Glomerular endothelial cell (primary cell): Measurements from ENCODE around the gene BPI. TPM values are rescaled to one million over a fixed set of nuclear protein-coding genes. Genes with fewer than 3 reads are reported as not detected.
"Not testable (repeated sequence)": the region's sequence is repeated elsewhere in the genome, so short reads cannot be mapped to it uniquely, and the experiment has no call there.

Experiments used
- DNase-seq: peaks from one replicate; pipeline ENCODE4 v3.0.0-alpha.2; 2011; ENCODE audit warnings: low read depth, low spot score; ENCODE audit errors: extremely low read depth
- total RNA-seq: library from RNA; depleted of rRNA; stranded (reverse); fragments of >200 nt; gene quantifications from 2 replicates; pipeline ENCODE4 v1.2.3, GENCODE V29; 2015

Gene BPI
- not detected in 2 replicates for total RNA-seq

- no peak for DNase-seq
Observed at GRCh38 chr20:38303908-38304379, at the start of gene BPI. TSS of gene BPI (plus strand) at chr20:38304156. CDS start at chr20:38304224, 68 bp downstream.

GRCh38 chr20:38254621-38255020, 49.3 kb upstream of the BPI start:
- not testable (repeated sequence) for DNase-seq

- no peak for DNase-seq
Observed at GRCh38 chr20:38255393-38255792, 48.6 kb upstream of the BPI start.

- no peak for DNase-seq
Observed at GRCh38 chr20:38256021-38256420, 47.9 kb upstream of the BPI start.

- DNase-seq: no peak
Observed at GRCh38 chr20:38256966-38257365, 47.0 kb upstream of the BPI start.

- DNase-seq: no peak
Observed at GRCh38 chr20:38258545-38259215, 45.3 kb upstream of the BPI start.

GRCh38 chr20:38260025-38260377, 44.0 kb upstream of the BPI start:
- no peak for DNase-seq

GRCh38 chr20:38260378-38261053, 43.4 kb upstream of the BPI start, which contains the start of gene KIAA1755:
TSS of gene KIAA1755 (minus strand) at chr20:38260735. CDS start at chr20:38260500, 235 bp downstream.
- no peak for DNase-seq

- DNase-seq: no peak
Observed at GRCh38 chr20:38261054-38261390, 42.9 kb upstream of the BPI start.

- DNase-seq: no peak
Observed at GRCh38 chr20:38262931-38263330, 41.0 kb upstream of the BPI start.

- DNase-seq: no peak
Observed at GRCh38 chr20:38266426-38266825, 37.5 kb upstream of the BPI start.

- no peak for DNase-seq
Observed at GRCh38 chr20:38267296-38267695, 36.7 kb upstream of the BPI start.

GRCh38 chr20:38267901-38268514, 35.9 kb upstream of the BPI start:
- no peak for DNase-seq

GRCh38 chr20:38269040-38269439, 34.9 kb upstream of the BPI start:
- no peak for DNase-seq

- no peak for DNase-seq
Observed at GRCh38 chr20:38269715-38270114, 34.2 kb upstream of the BPI start.

- DNase-seq: peak; percentile 65
Observed at GRCh38 chr20:38270869-38271605, 32.9 kb upstream of the BPI start.

GRCh38 chr20:38271608-38272120, 32.3 kb upstream of the BPI start:
- DNase-seq: no peak

- no peak for DNase-seq
Observed at GRCh38 chr20:38272398-38272797, 31.6 kb upstream of the BPI start.

- DNase-seq: no peak
Observed at GRCh38 chr20:38272961-38273360, 31.0 kb upstream of the BPI start.

- DNase-seq: peak; percentile 62
Observed at GRCh38 chr20:38275815-38276550, 28.0 kb upstream of the BPI start.
